Upper lobe of right lung (tissue), 1 donor: ENCODE data around the gene FMC1. TPM values are rescaled to one million over a fixed set of nuclear protein-coding genes. Genes with fewer than 3 reads are reported as not detected.

ENCODE experiments used
- ATAC-seq: fragments of 200-7000 bp; cut with Tn5 transposase; one replicate; pipeline ENCODE4 v1.9.1; 2020; ENCODE audit warnings: mild to moderate bottlenecking, moderate library complexity
- DNase-seq: peaks from one replicate; pipeline ENCODE4 v3.0.0-alpha.2; 2020
- H3K27ac ChIP-seq: fragments of 200-600 bp; one replicate; pipeline ENCODE4 v1.8.0; 2022
- H3K27me3 ChIP-seq: fragments of 200-600 bp; one replicate; pipeline ENCODE4 v1.8.0; 2022; ENCODE audit warnings: mild to moderate bottlenecking
- H3K36me3 ChIP-seq: fragments of 200-600 bp; one replicate; pipeline ENCODE4 v1.8.0; 2022
- H3K4me1 ChIP-seq: fragments of 200-600 bp; one replicate; pipeline ENCODE4 v1.8.0; 2022
- H3K4me3 ChIP-seq: fragments of 200-600 bp; one replicate; pipeline ENCODE4 v1.8.0; 2022; ENCODE audit warnings: mild to moderate bottlenecking
- H3K9me3 ChIP-seq: fragments of 200-600 bp; one replicate; pipeline ENCODE4 v1.8.0; 2022
- CTCF ChIP-seq: fragments of 200-600 bp; IDR thresholded peaks from one replicate; pipeline ENCODE4 v1.8.0; 2022; ENCODE audit warnings: antibody characterized with exemption
- intact Hi-C: fragments of 100-400 bp; cut with DNase I; formaldehyde crosslinking; loops from one replicate; pipeline ENCODE4 v1.11.0; 2022
- total RNA-seq: library from RNA; stranded (reverse); fragmentation: NEBNext Ultra II Directional; extraction: Animal tissue kit (Norgen Biotek cat#: 25700); gene quantifications from one replicate; pipeline ENCODE4 v1.2.1, GENCODE V29; 2021
- donor health status: DM: no; HTN: yes; CAD: no; lungs with severe emphysema.

Gene FMC1
- total RNA-seq, 1 donor from 2014 or later, result 11.4 TPM

GRCh38 chr7:139358541-139359365, 17.6 kb downstream of the FMC1 start:
- H3K4me1 ChIP-seq, result peaks cover 25% of the 10 kb centered on the region
- no peaks in the 10 kb centered on the region for H3K27me3 ChIP-seq
- H3K9me3 ChIP-seq, result no peaks in the 10 kb centered on the region
- peak overlapping the region; percentile 99 for H3K27ac ChIP-seq
- intact Hi-C loops, result no loop called here
- no peak for TF ChIP-seq CTCF
- peaks cover 4% of the 10 kb centered on the region for H3K36me3 ChIP-seq
- peak; percentile 3 for ATAC-seq
- peak overlapping the region; percentile 86 for H3K4me3 ChIP-seq
- peak; percentile 72 for DNase-seq

GRCh38 chr7:139359366-139360209, 18.5 kb downstream of the FMC1 start, which contains the start of gene LUC7L2:
LUC7L2 (plus strand) TSS chr7:139359894; CDS start chr7:139360262, 368 bp downstream.
- intact Hi-C loops, result no loop called here
- DNase-seq (peak; percentile 100), ATAC-seq (peak; percentile 97)
- Histone ChIP-seq H3K9me3 (no peaks in the 10 kb centered on the region), H3K4me1 (peaks cover 25% of the 10 kb centered on the region), H3K27ac (peak within 1 kb of the TSS; percentile 99), H3K27me3 (no peaks in the 10 kb centered on the region), H3K4me3 (peak within 1 kb of the TSS; percentile 86), H3K36me3 (peaks cover 12% of the 10 kb centered on the region)
- TF ChIP-seq CTCF, result no peak

GRCh38 chr7:139360210-139360947, 19.2 kb downstream of the FMC1 start:
- H3K9me3 ChIP-seq, result no peaks in the 10 kb centered on the region
- peaks cover 25% of the 10 kb centered on the region for H3K4me1 ChIP-seq
- H3K27ac ChIP-seq, result peak overlapping the region; percentile 99
- peaks cover 17% of the 10 kb centered on the region for H3K36me3 ChIP-seq
- intact Hi-C loops, result no loop called here
- no peaks in the 10 kb centered on the region for H3K27me3 ChIP-seq
- TF ChIP-seq CTCF, result no peak
- ATAC-seq, result peak; percentile 90
- peak; percentile 98 for DNase-seq
- H3K4me3 ChIP-seq, result peak overlapping the region; percentile 86

GRCh38 chr7:139360948-139361307, 19.8 kb downstream of the FMC1 start:
- Histone ChIP-seq H3K4me3 (peak overlapping the region; percentile 86), H3K4me1 (peaks cover 25% of the 10 kb centered on the region), H3K36me3 (peaks cover 17% of the 10 kb centered on the region), H3K27ac (peak overlapping the region; percentile 99), H3K27me3 (no peaks in the 10 kb centered on the region), H3K9me3 (no peaks in the 10 kb centered on the region)
- no peak for ATAC-seq
- DNase-seq, result no peak
- intact Hi-C loops, result no loop called here
- TF ChIP-seq CTCF, result no peak

- Histone ChIP-seq H3K27me3 (no peaks in the 10 kb centered on the region), H3K4me1 (peaks cover 25% of the 10 kb centered on the region), H3K9me3 (no peaks in the 10 kb centered on the region), H3K4me3 (peak overlapping the region; percentile 86), H3K36me3 (peaks cover 17% of the 10 kb centered on the region), H3K27ac (no peak overlapping the region)
- TF ChIP-seq CTCF, result no peak
- intact Hi-C loops, result no loop called here
- no peak for ATAC-seq
- DNase-seq, result no peak
Measured at GRCh38 chr7:139361523-139361922, 20.4 kb downstream of the FMC1 start.
